Suprapubic skin (tissue), 4 donors: ENCODE results near the gene PER1. TPM values are rescaled to one million over a fixed set of nuclear protein-coding genes. Genes with fewer than 3 reads are reported as not detected.
A peak's percentile ranks its signal among the peaks of the same experiment; 100 is the strongest.

Source experiments
- DNase-seq, 2 donors: peaks; one replicate each; pipeline ENCODE4 v3.0.0-alpha.2; 2019; ENCODE audit warnings: low spot score in 2 of 2
- H3K27ac ChIP-seq: fragments of 200-600 bp; sonication (generic); one replicate; pipeline ENCODE4 v1.5.1; 2019
- H3K27me3 ChIP-seq: fragments of 200-600 bp; sonication (generic); one replicate; pipeline ENCODE4 v1.5.1; 2019
- H3K36me3 ChIP-seq: fragments of 200-600 bp; sonication (generic); one replicate; pipeline ENCODE4 v1.5.1; 2019
- H3K4me1 ChIP-seq: fragments of 200-600 bp; sonication (generic); one replicate; pipeline ENCODE4 v1.5.1; 2019
- H3K4me3 ChIP-seq: fragments of 200-600 bp; sonication (generic); one replicate; pipeline ENCODE4 v1.5.1; 2019; ENCODE audit warnings: mild to moderate bottlenecking
- H3K9me3 ChIP-seq: fragments of 200-600 bp; sonication (generic); one replicate; pipeline ENCODE4 v1.5.1; 2019
- EP300 ChIP-seq: sonication (generic); formaldehyde crosslinking; IDR thresholded peaks from one replicate; pipeline ENCODE4 v1.6.1; 2017; ENCODE audit warnings: antibody characterized with exemption
- POLR2A ChIP-seq, 2 donors: fragments of 450-650 bp; IDR thresholded peaks; one replicate each; pipeline ENCODE4 v1.6.1; 2017; ENCODE audit warnings: antibody characterized with exemption in 2 of 2, mild to moderate bottlenecking in 2 of 2, moderate library complexity in 2 of 2
- POLR2AphosphoS5 ChIP-seq, 3 donors: sonication (generic); formaldehyde crosslinking; IDR thresholded peaks; one replicate each; pipeline ENCODE4 v1.6.1; 2017; ENCODE audit warnings: antibody characterized with exemption in 3 of 3
- WGBS: methylation state at CpG from one replicate; pipeline ENCODE4 v1.1.5; 2018; 5-methylcytosine and 5-hydroxymethylcytosine counted together
- total RNA-seq, 4 donors: library from RNA; depleted of rRNA; stranded (reverse); fragments of >200 nt; gene quantifications; one replicate each; pipeline ENCODE4 v1.1.0, GENCODE V29; 2016
- TF ChIP-seq, protein P1 (sequence below), 2 donors: fragments of 200-600 bp in 1 of 2; fragments of 450-650 bp in 1 of 2; sonication (generic) in 1 of 2; IDR thresholded peaks; one replicate each; pipeline ENCODE4 v1.5.1; 2016 to 2019; ENCODE audit warnings: antibody characterized with exemption in 2 of 2, mild to moderate bottlenecking in 1 of 2, moderate library complexity in 1 of 2

PER1 gene
- total RNA-seq, 4 donors from 2014 or later, result 272 to 655 (median 330) TPM

DNA sequence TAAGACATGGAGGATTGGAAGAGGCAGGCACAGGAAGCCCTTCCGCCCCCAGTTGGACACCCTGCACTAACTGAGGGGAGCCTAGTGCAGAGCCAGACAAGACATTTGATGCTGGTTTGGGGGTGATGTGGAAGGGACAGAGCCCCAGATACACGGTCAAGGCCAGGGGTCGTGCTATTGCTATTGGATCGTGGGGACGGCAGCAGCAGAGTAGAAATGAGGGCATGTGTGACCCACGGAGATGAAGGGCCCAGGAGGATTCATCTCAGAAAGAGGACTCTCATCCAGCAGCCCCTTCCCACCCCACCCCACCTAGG is 12.6 kb upstream of the PER1 start:
- TF ChIP-seq POLR2A (IDR thresholded peaks at IDR 0.05) (no peak), EP300 (no peak), POLR2AphosphoS5 (IDR thresholded peaks at IDR 0.05) (no peak)
- TF ChIP-seq, protein P1, sequence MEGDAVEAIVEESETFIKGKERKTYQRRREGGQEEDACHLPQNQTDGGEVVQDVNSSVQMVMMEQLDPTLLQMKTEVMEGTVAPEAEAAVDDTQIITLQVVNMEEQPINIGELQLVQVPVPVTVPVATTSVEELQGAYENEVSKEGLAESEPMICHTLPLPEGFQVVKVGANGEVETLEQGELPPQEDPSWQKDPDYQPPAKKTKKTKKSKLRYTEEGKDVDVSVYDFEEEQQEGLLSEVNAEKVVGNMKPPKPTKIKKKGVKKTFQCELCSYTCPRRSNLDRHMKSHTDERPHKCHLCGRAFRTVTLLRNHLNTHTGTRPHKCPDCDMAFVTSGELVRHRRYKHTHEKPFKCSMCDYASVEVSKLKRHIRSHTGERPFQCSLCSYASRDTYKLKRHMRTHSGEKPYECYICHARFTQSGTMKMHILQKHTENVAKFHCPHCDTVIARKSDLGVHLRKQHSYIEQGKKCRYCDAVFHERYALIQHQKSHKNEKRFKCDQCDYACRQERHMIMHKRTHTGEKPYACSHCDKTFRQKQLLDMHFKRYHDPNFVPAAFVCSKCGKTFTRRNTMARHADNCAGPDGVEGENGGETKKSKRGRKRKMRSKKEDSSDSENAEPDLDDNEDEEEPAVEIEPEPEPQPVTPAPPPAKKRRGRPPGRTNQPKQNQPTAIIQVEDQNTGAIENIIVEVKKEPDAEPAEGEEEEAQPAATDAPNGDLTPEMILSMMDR (IDR thresholded peaks at IDR 0.05), result no peak
- 85% methylated on average over 6 of the region's 6 CpGs for WGBS
- no peak for DNase-seq
- peaks cover 49% of the 10 kb centered on the region for H3K4me1 ChIP-seq
- H3K27ac ChIP-seq, result peak overlapping the region; percentile 97
- no peak overlapping the region for H3K4me3 ChIP-seq
- H3K27me3 ChIP-seq, result no peaks in the 10 kb centered on the region
- H3K36me3 ChIP-seq, result peaks cover 8% of the 10 kb centered on the region
- no peaks in the 10 kb centered on the region for H3K9me3 ChIP-seq

DNA sequence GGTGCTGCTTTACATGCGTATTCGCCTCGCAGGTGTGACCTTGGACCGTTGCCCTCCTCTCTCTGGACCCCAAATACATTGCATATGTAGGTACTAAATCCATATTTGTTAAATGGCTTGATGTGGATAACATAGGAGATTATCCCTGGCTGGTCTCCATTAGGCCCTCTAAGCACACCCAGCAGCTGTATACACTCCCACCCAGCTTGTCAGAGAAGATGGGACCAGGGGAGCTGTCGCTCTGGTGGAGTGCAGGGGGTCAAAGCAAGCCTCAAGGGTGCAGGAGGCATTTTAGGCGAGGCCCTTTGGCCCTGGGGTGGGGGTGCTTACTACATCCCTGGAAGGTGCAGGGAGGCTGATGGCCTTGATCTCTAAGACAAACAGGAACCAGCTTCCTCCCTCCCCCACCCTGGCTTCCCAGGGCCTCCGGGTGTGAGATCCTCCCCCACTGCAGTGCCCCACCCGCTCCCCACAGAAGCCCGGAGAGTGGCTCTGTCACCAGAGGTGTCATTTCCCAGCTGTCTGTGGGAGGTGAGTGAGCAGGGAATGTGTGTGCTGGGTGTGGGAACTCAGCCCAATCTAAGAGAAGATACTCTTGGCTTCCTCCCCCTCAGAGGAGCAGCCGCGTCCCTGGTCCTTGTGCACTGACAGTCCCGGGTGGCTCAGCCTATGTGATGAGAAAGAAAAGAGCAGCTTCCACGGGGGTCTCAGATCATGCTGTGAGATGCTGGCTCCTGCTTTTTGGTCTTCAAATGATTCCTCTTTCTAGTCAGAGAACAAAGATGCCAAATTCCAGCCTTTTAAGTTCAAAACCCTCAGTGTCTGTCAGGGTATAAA is 12.0 kb upstream of the PER1 start:
- H3K9me3 ChIP-seq, result no peaks in the 10 kb centered on the region
- peaks cover 52% of the 10 kb centered on the region for H3K4me1 ChIP-seq
- 17% methylated on average over 12 of the region's 13 CpGs for WGBS
- DNase-seq, result peak in 1 of 2 donors; percentile 93
- peak overlapping the region; percentile 81 for H3K4me3 ChIP-seq
- no peak for TF ChIP-seq EP300
- H3K27ac ChIP-seq, result peak overlapping the region; percentile 97
- H3K36me3 ChIP-seq, result peaks cover 14% of the 10 kb centered on the region
- no peaks in the 10 kb centered on the region for H3K27me3 ChIP-seq

DNA sequence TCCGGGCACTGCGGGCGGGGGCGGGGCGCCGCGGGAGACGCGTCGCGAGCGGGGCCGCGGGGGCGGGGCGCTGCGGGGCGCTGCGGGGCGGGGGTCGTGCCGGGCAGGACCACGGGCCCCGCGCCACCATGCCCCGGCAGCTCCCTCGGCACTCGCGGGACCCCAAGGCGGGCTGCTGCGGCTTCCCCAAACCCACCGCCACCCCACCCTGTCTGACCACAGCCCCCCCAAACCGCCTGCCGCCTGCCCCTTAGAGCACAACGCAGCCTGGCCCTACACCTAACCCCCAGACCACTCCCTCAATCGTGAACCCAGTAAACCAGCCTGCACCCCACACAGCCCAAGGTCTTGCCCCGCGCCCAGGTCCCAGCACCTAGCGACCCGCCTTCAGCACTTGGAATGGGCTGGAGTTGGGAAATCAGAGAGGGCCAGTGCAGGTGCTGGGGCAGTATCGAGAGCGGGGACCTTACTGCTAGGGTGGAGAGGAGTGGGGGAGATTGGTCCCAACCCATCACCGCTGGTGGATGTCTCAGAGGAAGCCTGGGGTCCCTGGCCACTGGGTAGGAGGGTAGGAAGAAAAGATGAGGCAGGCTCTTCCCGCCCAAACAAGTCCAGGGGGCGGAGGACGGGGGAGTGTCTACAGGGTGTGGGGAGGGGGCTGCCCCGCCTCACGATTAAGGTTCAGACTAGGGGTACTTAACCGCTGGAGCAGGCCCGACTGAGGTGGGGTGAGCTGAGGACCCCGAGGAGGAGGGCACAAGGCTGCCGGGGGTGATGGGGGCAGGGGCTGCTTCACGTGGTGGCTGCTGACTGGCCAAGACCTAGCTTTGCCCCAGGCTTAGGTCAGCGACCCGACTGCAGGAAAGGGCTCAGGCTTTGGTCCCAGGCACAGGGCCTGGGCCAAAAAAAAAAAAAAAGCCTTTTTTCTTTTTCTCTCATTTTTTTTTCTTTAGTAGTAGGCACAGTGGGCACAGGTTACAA is 11.1 kb upstream of the PER1 start:
- peaks cover 15% of the 10 kb centered on the region for H3K36me3 ChIP-seq
- H3K4me3 ChIP-seq, result peak overlapping the region; percentile 81
- DNase-seq, result peak in 1 of 2 donors; percentile 81
- peak overlapping the region; percentile 97 for H3K27ac ChIP-seq
- peaks cover 59% of the 10 kb centered on the region for H3K4me1 ChIP-seq
- WGBS, result 15% methylated on average over 26 of the region's 55 CpGs
- H3K9me3 ChIP-seq, result no peaks in the 10 kb centered on the region
- TF ChIP-seq EP300, result no peak
- no peak for TF ChIP-seq POLR2AphosphoS5 (IDR thresholded peaks at IDR 0.05)
- TF ChIP-seq, protein P1 (IDR thresholded peaks at IDR 0.05), result no peak
- TF ChIP-seq POLR2A (IDR thresholded peaks at IDR 0.05), result no peak
- H3K27me3 ChIP-seq, result no peaks in the 10 kb centered on the region

DNA sequence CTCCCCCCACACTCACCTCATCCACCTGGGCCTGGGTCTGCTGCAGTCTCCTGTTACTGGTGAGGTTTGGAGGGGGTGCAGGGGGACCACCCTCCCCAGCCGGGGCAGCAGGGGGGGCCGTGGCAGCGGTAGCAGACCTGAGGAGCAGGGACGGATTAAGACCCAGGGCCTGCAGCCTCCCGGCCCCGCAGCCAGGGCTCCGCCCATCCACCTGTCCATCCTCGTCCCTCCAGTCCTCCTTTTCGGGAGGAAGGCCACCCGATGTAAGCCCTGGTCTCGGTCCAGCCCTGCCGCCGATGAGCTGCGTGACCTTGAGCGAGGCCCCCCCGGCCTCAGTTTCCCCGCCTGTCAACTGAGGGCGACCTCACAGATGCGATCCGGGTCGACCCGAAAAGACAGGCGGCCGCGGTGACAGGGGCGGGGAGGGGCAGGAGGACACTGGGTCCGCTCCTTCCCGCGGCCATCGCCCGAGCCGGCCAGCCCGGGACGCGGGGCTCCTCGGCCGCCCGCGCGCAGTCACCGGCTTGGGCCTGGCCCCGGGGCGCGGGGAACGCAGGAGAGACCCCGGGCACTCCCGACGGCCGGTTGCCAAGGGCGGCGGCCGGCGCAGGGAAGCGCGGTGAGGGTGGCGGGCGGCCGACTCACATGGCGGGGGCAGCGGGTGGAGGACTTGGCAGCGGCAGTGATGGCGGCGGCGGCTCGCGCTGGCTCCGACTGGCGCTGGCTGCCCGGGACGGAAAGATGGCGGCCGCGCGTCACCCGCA is 10.2 kb upstream of the PER1 start, which contains the start of gene VAMP2:
Gene VAMP2, minus strand, starts transcription at position 716 of the 764 bp plus-strand sequence. Its CDS starts 69 bp downstream, at position 647.
- 0% methylated on average over 28 of the region's 75 CpGs for WGBS
- H3K4me3 ChIP-seq, result peak within 1 kb of the TSS; percentile 81
- DNase-seq, result peak in 1 of 2 donors; percentile 91

More for the DNA sequence above, 10.2 kb upstream of the PER1 start, which contains the start of gene VAMP2:
- H3K9me3 ChIP-seq, result no peaks in the 10 kb centered on the region
- peak within 1 kb of the TSS; percentile 97 for H3K27ac ChIP-seq
- H3K4me1 ChIP-seq, result peaks cover 67% of the 10 kb centered on the region
- peaks cover 15% of the 10 kb centered on the region for H3K36me3 ChIP-seq
- TF ChIP-seq EP300 (no peak), POLR2A (IDR thresholded peaks at IDR 0.05) (peak in 1 of 2 donors; percentile 68), POLR2AphosphoS5 (IDR thresholded peaks at IDR 0.05) (peak in 2 of 3 donors; percentile 27 to 33)
- TF ChIP-seq, protein P1 (IDR thresholded peaks at IDR 0.05), result no peak
- no peaks in the 10 kb centered on the region for H3K27me3 ChIP-seq
